Common myeloid progenitor, CD34-positive (primary cell): ENCODE measurements around the gene OR10V1. TPM values are rescaled to one million over a fixed set of nuclear protein-coding genes. Genes with fewer than 3 reads are reported as not detected.

ENCODE experiments used
- CTCF ChIA-PET: fragments of 350-600 bp; sonication (Branson Sonifier 250); formaldehyde crosslinking; loops from one replicate; lab custom pipeline; 2021; ENCODE audit warnings: antibody characterized with exemption; lab: Charles Lee
- POLR2A ChIA-PET: fragments of 350-600 bp; sonication (Branson Sonifier 250); formaldehyde crosslinking; loops from one replicate; lab custom pipeline; 2021; ENCODE audit warnings: antibody characterized with exemption; lab: Charles Lee
- DNase-seq, 3 donors: peaks; one replicate each; pipeline versions ENCODE4 v3.0.0 to v3.0.0-alpha.2; 2013
- H3K27ac ChIP-seq, 2 experiments: 1 replicate in 1 of 2; 2 replicates in 1 of 2; pipeline ENCODE4 v1.7.0; 2013; ENCODE audit warnings: inconsistent platforms in 2 of 2, low read length in 2 of 2, mild to moderate bottlenecking in 2 of 2, low read depth in 1 of 2, moderate library complexity in 1 of 2; ENCODE audit not compliant: severe bottlenecking in 2 of 2, insufficient read depth in 1 of 2, poor library complexity in 1 of 2
- H3K27me3 ChIP-seq, 5 experiments: replicated peaks in 2 of 5; 1 replicate in 3 of 5; 2 replicates in 2 of 5; pipeline versions ENCODE4 v1.6.1 to v1.7.0; 2013; ENCODE audit warnings: low read length in 4 of 5, mild to moderate bottlenecking in 2 of 5, moderate library complexity in 2 of 5, inconsistent platforms in 1 of 5; ENCODE audit not compliant: insufficient read depth in 5 of 5, control insufficient read depth in 4 of 5
- H3K36me3 ChIP-seq, 4 experiments: 1 replicate in 2 of 4; 2 replicates in 2 of 4; pipeline versions ENCODE4 v1.6.1 to v1.7.0; 2013; ENCODE audit warnings: low read length in 3 of 4, control low read depth in 1 of 4, mild to moderate bottlenecking in 1 of 4; ENCODE audit not compliant: control insufficient read depth in 4 of 4, insufficient read depth in 4 of 4
- H3K4me1 ChIP-seq, 4 experiments: 1 replicate in 3 of 4; 2 replicates in 1 of 4; pipeline versions ENCODE4 v1.6.1 to v1.7.1; 2013; ENCODE audit warnings: low read length in 3 of 4, mild to moderate bottlenecking in 3 of 4, control low read depth in 1 of 4, inconsistent platforms in 1 of 4, moderate library complexity in 1 of 4; ENCODE audit not compliant: control insufficient read depth in 4 of 4, insufficient read depth in 4 of 4; ENCODE audit errors: control extremely low read depth in 1 of 4
- H3K4me3 ChIP-seq, 7 experiments: 1 replicate in 4 of 7; 2 replicates in 3 of 7; pipeline versions ENCODE4 v1.5.1 to v1.7.0; 2013; ENCODE audit warnings: mild to moderate bottlenecking in 7 of 7, low read length in 6 of 7, moderate library complexity in 6 of 7, inconsistent platforms in 2 of 7, low read depth in 2 of 7, control low read depth in 1 of 7; ENCODE audit not compliant: insufficient read depth in 4 of 7, control insufficient read depth in 1 of 7; ENCODE audit errors: extremely low read depth in 1 of 7
- H3K9me3 ChIP-seq, 5 experiments: 1 replicate in 4 of 5; 2 replicates in 1 of 5; pipeline versions ENCODE4 v1.6.1 to v1.7.1; 2013; ENCODE audit warnings: low read length in 4 of 5, mild to moderate bottlenecking in 2 of 5, inconsistent platforms in 1 of 5, low read depth in 1 of 5, moderate library complexity in 1 of 5; ENCODE audit not compliant: control insufficient read depth in 4 of 5, insufficient read depth in 2 of 5; ENCODE audit errors: control extremely low read depth in 1 of 5
- WGBS: methylation state at CpG from one replicate; pipeline ENCODE4 v1.1.5; 2013; ENCODE audit not compliant: insufficient coverage; 5-methylcytosine and 5-hydroxymethylcytosine counted together
- polyA plus RNA-seq: library from polyadenylated mRNA; unstranded; fragments of 120-200 nt; gene quantifications from one replicate; pipeline ENCODE4 v1.2.1, GENCODE V29; 2013

The OR10V1 gene, protein sequence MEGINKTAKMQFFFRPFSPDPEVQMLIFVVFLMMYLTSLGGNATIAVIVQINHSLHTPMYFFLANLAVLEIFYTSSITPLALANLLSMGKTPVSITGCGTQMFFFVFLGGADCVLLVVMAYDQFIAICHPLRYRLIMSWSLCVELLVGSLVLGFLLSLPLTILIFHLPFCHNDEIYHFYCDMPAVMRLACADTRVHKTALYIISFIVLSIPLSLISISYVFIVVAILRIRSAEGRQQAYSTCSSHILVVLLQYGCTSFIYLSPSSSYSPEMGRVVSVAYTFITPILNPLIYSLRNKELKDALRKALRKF
- polyA plus RNA-seq: not detected

DNA sequence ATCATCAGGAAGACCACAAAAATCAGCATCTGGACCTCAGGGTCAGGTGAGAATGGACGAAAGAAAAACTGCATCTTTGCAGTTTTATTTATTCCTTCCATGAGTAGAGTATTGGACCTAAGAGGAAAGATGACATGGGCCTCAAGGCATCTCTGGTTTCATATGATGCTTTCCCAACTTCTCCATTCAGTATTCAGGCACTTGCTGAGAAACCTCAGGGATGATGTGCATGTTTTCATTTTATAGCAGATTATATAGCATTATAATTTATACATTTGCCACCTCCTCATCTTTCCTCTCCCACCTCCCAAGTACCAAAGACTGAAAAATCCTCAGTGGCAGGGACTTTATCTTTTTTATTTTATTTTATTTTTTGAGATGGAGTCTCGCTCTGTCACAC, at the start of gene OR10V1:
Gene OR10V1, minus strand, starts transcription at position 101 of the 400 bp plus-strand sequence. Its CDS starts 0 bp downstream, at position 101.
- DNase-seq: no peak
- CTCF ChIA-PET: no interaction called here
- WGBS: 100% methylated on average over 1 of the region's 2 CpGs
- H3K4me3 ChIP-seq: no peak within 1 kb of the TSS
- H3K36me3 ChIP-seq: no peaks in the 10 kb centered on the region
- no peaks in the 10 kb centered on the region for H3K9me3 ChIP-seq
- no peak within 1 kb of the TSS for H3K27ac ChIP-seq
- H3K27me3 ChIP-seq: no peaks in the 10 kb centered on the region
- peaks cover 0 to 5% (median 0%) of the 10 kb centered on the region in 4 experiments for H3K4me1 ChIP-seq
- POLR2A ChIA-PET: no interaction called here

DNA sequence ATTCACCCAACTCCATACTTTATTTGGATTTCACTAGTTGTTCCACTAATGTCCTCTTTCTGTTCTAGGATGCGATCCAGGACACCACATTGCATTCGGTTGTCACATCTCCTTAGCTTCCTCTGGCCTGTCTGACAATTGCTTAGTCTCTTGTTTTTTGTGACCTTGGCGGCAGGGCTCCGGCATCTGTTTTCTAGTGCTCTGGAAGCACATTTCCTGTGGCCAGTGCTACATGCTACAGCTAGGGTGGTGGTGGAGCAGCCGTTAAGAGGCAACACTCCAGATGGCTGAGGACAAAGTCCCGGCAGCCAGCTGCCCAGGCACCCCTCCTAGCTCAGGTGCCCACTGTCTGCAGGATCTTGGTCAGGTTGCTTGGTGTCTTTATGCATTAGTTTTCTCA, 48.3 kb upstream of the OR10V1 start:
- Histone ChIP-seq H3K27ac (no peak overlapping the region), H3K27me3 (no peaks in the 10 kb centered on the region), H3K4me3 (no peak overlapping the region), H3K36me3 (peaks cover 0 to 18% (median 5%) of the 10 kb centered on the region in 4 experiments), H3K4me1 (peaks cover 10 to 27% (median 15%) of the 10 kb centered on the region in 4 experiments), H3K9me3 (no peaks in the 10 kb centered on the region)
- POLR2A ChIA-PET: no interaction called here
- no peak for DNase-seq
- CTCF ChIA-PET: interaction anchor here (1.0 to 2.2 kb wide), 5 partner anchors 9 to 46 kb away, joined by 3 to 8 read pairs (median 6); no protein-coding TSS in a partner anchor
- WGBS: 95% methylated on average over 4 of the region's 6 CpGs

DNA sequence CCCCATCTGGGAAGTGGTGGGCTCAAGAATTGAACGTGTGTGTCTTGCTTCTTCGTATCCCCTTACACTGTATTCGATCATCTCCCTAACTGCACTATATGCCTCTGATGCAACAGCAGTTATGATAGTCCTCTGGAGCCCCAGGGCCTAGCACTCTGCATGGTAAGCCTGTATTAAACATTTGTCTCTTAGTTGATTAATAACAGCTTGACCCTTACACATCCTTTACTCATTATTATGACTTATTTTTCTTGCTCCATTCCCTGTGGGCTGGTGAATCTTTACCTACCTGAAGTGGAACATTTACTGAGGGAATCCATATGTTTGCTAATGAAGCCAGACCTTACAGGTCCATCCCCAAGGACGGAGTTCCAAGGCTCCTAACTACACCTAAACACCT, 47.1 kb upstream of the OR10V1 start:
- peaks cover 5 to 27% (median 17%) of the 10 kb centered on the region in 4 experiments for H3K4me1 ChIP-seq
- no peak overlapping the region for H3K27ac ChIP-seq
- ChIA-PET POLR2A (interaction anchor here (0.6 kb wide), 1 partner anchor 25 kb away, joined by 4 read pairs; no protein-coding TSS in a partner anchor), CTCF (interaction anchor here (1.5 to 2.2 kb wide), 4 partner anchors 10 to 41 kb away, joined by 4 to 8 read pairs (median 6); no protein-coding TSS in a partner anchor)
- no peak overlapping the region for H3K4me3 ChIP-seq
- no peaks in the 10 kb centered on the region for H3K27me3 ChIP-seq
- DNase-seq: no peak
- H3K9me3 ChIP-seq: no peaks in the 10 kb centered on the region
- H3K36me3 ChIP-seq: peaks cover 0 to 18% (median 5%) of the 10 kb centered on the region in 4 experiments
- 100% methylated on average over 1 of the region's 4 CpGs for WGBS

DNA sequence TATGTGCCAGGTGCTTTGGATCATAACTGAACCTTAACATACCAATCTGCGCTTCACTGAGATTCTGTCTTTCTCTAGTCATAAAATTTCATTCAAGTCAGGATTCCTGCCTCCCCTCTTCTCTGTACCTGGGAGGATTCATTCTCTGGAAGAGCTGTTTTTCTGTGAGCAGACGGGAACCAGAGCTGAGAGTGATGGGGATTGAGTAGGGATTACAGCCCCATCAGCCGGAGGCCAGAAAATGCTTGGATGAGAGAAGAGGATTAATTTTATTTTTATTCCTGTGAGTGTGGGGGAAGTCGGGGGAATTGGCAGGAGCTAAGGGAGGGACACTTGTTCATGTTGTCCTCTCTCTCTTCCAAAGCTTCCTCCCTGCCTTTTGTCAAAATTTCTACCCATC, 46.3 kb upstream of the OR10V1 start:
- Histone ChIP-seq H3K36me3 (peaks cover 0 to 18% (median 5%) of the 10 kb centered on the region in 4 experiments), H3K27me3 (no peaks in the 10 kb centered on the region), H3K4me1 (peaks cover 5 to 22% (median 20%) of the 10 kb centered on the region in 4 experiments), H3K9me3 (no peaks in the 10 kb centered on the region), H3K4me3 (no peak overlapping the region), H3K27ac (no peak overlapping the region)
- WGBS: 100% methylated on average over 1 of the region's 4 CpGs
- DNase-seq: no peak
- ChIA-PET CTCF (interaction anchor here (0.8 to 1.7 kb wide), 2 partner anchors 42 to 47 kb away, joined by 3 to 9 read pairs; no protein-coding TSS in a partner anchor), POLR2A (no interaction called here)

DNA sequence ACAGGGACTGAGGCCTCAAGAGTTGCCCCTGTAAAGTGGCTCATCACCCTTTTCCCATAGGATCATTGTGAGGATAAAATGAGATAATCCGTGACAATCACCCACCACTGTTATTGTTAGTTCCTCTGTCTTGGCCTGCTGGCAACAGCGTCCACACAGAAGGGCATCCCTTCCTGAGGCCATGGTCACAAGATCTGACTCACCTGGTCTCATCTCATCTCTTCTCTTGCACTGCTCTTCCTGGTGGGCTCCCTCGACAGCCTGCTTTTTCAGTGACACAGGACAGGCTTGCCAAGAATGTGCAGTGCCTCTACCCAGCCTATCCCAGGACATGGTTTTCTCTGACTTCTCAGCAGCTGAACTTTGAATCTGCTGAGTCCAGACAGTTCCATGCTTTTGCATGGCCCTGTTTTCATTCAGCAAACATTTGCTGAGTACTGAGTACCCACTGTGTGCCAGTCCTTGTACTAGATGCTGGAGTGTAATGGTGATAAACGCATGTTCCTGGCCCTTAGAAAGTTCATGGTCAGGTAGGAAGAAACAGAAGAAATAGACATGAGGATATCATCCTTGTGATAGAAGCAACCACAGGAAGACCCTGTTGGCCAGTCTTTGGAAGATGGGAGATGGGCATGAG, 44.9 kb upstream of the OR10V1 start:
- no peaks in the 10 kb centered on the region for H3K9me3 ChIP-seq
- CTCF ChIA-PET: interaction anchor here (1.4 to 1.7 kb wide), 2 partner anchors 43 to 66 kb away, joined by 4 to 9 read pairs; no protein-coding TSS in a partner anchor
- no peaks in the 10 kb centered on the region for H3K27me3 ChIP-seq
- peaks cover 0 to 18% (median 5%) of the 10 kb centered on the region in 4 experiments for H3K36me3 ChIP-seq
- H3K4me3 ChIP-seq: no peak overlapping the region
- WGBS: 98% methylated on average over 4 of the region's 4 CpGs
- DNase-seq: no peak
- no peak overlapping the region for H3K27ac ChIP-seq
- H3K4me1 ChIP-seq: peaks cover 7 to 31% (median 28%) of the 10 kb centered on the region in 4 experiments
- POLR2A ChIA-PET: no interaction called here

DNA sequence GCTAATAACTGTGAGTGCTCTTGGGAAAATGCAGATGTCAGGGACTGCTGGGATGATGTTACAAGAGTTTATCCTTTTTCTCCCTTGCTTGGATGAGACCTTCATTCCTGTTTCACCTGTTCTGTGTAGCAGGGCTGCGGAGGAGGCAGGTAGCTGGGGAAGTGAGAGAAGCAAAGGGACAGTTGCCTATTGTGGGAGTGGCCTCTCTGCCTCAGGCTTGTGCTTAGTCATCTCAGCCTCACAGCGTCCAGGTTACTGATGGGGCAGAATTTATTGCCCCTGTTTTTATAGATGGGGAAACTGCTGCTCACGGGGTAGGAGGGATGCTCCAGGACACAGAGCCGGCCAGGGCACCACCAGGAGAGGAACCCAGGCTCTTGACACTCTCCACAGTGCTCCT, 43.2 kb upstream of the OR10V1 start:
- Histone ChIP-seq H3K27me3 (no peaks in the 10 kb centered on the region), H3K9me3 (no peaks in the 10 kb centered on the region), H3K4me1 (peaks cover 7 to 31% (median 28%) of the 10 kb centered on the region in 4 experiments), H3K4me3 (peak overlapping the region in 4 of 7 experiments; percentile 21 to 95 (median 90)), H3K36me3 (peaks cover 0 to 12% (median 0%) of the 10 kb centered on the region in 4 experiments), H3K27ac (no peak overlapping the region)
- WGBS: 40% methylated on average over 1 of the region's 4 CpGs
- peak in 2 of 3 donors; percentile 61 to 69 for DNase-seq
- POLR2A ChIA-PET: interaction anchor here (0.6 kb wide), 1 partner anchor 61 kb away, joined by 3 read pairs; no protein-coding TSS in a partner anchor
- CTCF ChIA-PET: interaction anchor here (1.4 to 6.9 kb wide), 5 partner anchors 9 to 50 kb away, joined by 4 to 74 read pairs (median 45); no protein-coding TSS in a partner anchor
